Activated CD8-positive, alpha-beta T cell treated with anti-CD3 and anti-CD28 coated beads for 36 hours (primary cell): Measurements from ENCODE around the gene FMNL2. TPM values are rescaled to one million over a fixed set of nuclear protein-coding genes. Genes with fewer than 3 reads are reported as not detected.

Experiments used
- ATAC-seq: fragments of 200-7000 bp; cut with Tn5 transposase; one replicate; pipeline ENCODE4 v1.10.0; 2021; ENCODE audit warnings: mild to moderate bottlenecking, moderate library complexity
- CTCF ChIA-PET: fragments of 350-600 bp; sonication (Branson Sonifier 250); formaldehyde crosslinking; loops from one replicate; lab custom pipeline; 2021; ENCODE audit warnings: antibody characterized with exemption; lab: Charles Lee
- POLR2A ChIA-PET: fragments of 350-600 bp; sonication (Branson Sonifier 250); formaldehyde crosslinking; loops from one replicate; lab custom pipeline; 2021; ENCODE audit warnings: antibody characterized with exemption; lab: Charles Lee
- DNase-seq: peaks from one replicate; pipeline ENCODE4 v3.0.0-alpha.2; 2020
- H3K27ac Mint-ChIP-seq: one replicate; pipeline ENCODE4 v1.8.0; 2021; ENCODE audit warnings: mild to moderate bottlenecking, mixed read lengths
- H3K27me3 Mint-ChIP-seq: one replicate; pipeline ENCODE4 v1.8.0; 2021; ENCODE audit warnings: mixed read lengths
- H3K36me3 Mint-ChIP-seq: one replicate; pipeline ENCODE4 v1.8.0; 2021; ENCODE audit warnings: low read depth, mixed read lengths
- H3K4me1 Mint-ChIP-seq: one replicate; pipeline ENCODE4 v1.8.0; 2021; ENCODE audit warnings: low read depth, mixed read lengths
- H3K4me3 Mint-ChIP-seq: one replicate; pipeline ENCODE4 v1.8.0; 2021; ENCODE audit warnings: mild to moderate bottlenecking, moderate library complexity, mixed read lengths
- H3K9me3 Mint-ChIP-seq: one replicate; pipeline ENCODE4 v1.8.0; 2021; ENCODE audit warnings: mixed read lengths
- CTCF ChIP-seq: fragments of 200-600 bp; IDR thresholded peaks from one replicate; pipeline ENCODE4 v1.8.0; 2022; ENCODE audit warnings: antibody characterized with exemption, mild to moderate bottlenecking
- intact Hi-C: fragments of 100-400 bp; cut with micrococcal nuclease; formaldehyde crosslinking; loops from one replicate; pipeline ENCODE4 v1.10.0; 2022
- total RNA-seq, 2 experiments: library from RNA; stranded (reverse); gene quantifications; one replicate each; pipeline ENCODE4 v1.2.3, GENCODE V29; 2021

Gene FMNL2
- total RNA-seq, 2 experiments from 2014 or later = 1.1 TPM

GRCh38 chr2:152569186-152569585 is 234.2 kb downstream of the FMNL2 start:
- Mint-ChIP-seq H3K27ac (no peak overlapping the region), H3K36me3 (no peaks in the 10 kb centered on the region), H3K4me3 (no peak overlapping the region), H3K4me1 (peaks cover 6% of the 10 kb centered on the region), H3K9me3 (no peaks in the 10 kb centered on the region), H3K27me3 (peaks cover 6% of the 10 kb centered on the region)
- intact Hi-C loops = no loop called here
- TF ChIP-seq CTCF = no peak
- CTCF ChIA-PET = interaction anchor here (0.8 to 1.9 kb wide), 2 partner anchors 20 to 66 kb away, joined by 3 to 5 read pairs; no protein-coding TSS in a partner anchor
- DNase-seq (no peak), ATAC-seq (no peak)
- POLR2A ChIA-PET = no interaction called here

GRCh38 chr2:152571048-152571766 is 236.2 kb downstream of the FMNL2 start:
- H3K4me1 Mint-ChIP-seq = peaks cover 6% of the 10 kb centered on the region
- no peaks in the 10 kb centered on the region for H3K36me3 Mint-ChIP-seq
- H3K4me3 Mint-ChIP-seq = no peak overlapping the region
- DNase-seq (no peak), ATAC-seq (no peak)
- intact Hi-C loops = no loop called here
- no peak overlapping the region for H3K27ac Mint-ChIP-seq
- H3K27me3 Mint-ChIP-seq = peaks cover 8% of the 10 kb centered on the region
- CTCF ChIA-PET = interaction anchor here (0.6 kb wide), 1 partner anchor 366 kb away, joined by 3 read pairs; no protein-coding TSS in a partner anchor
- no peaks in the 10 kb centered on the region for H3K9me3 Mint-ChIP-seq
- POLR2A ChIA-PET = no interaction called here
- no peak for TF ChIP-seq CTCF

- intact Hi-C loops = no loop called here
- ATAC-seq (no peak), DNase-seq (no peak)
- no peaks in the 10 kb centered on the region for H3K9me3 Mint-ChIP-seq
- TF ChIP-seq CTCF = no peak
- peaks cover 5% of the 10 kb centered on the region for H3K27me3 Mint-ChIP-seq
- ChIA-PET POLR2A (no interaction called here), CTCF (interaction anchor here (0.6 to 1.5 kb wide), 2 partner anchors 367 to 395 kb away, joined by 3 to 4 read pairs; no protein-coding TSS in a partner anchor)
- no peak overlapping the region for H3K27ac Mint-ChIP-seq
- H3K36me3 Mint-ChIP-seq = no peaks in the 10 kb centered on the region
- H3K4me3 Mint-ChIP-seq = no peak overlapping the region
- H3K4me1 Mint-ChIP-seq = peaks cover 6% of the 10 kb centered on the region
Measured at GRCh38 chr2:152572031-152572430, 237.1 kb downstream of the FMNL2 start.

GRCh38 chr2:152573168-152573567 is 238.2 kb downstream of the FMNL2 start:
- Mint-ChIP-seq H3K36me3 (no peaks in the 10 kb centered on the region), H3K4me1 (peaks cover 6% of the 10 kb centered on the region), H3K27ac (no peak overlapping the region), H3K4me3 (no peak overlapping the region), H3K9me3 (no peaks in the 10 kb centered on the region), H3K27me3 (peaks cover 5% of the 10 kb centered on the region)
- TF ChIP-seq CTCF = no peak
- intact Hi-C loops = no loop called here
- DNase-seq (peak; percentile 75), ATAC-seq (peak; percentile 96)
- ChIA-PET CTCF (interaction anchor here (0.8 to 1.5 kb wide), 2 partner anchors 397 to 547 kb away, joined by 3 to 4 read pairs; no protein-coding TSS in a partner anchor), POLR2A (no interaction called here)

- no peak for ATAC-seq
- DNase-seq = no peak
- H3K36me3 Mint-ChIP-seq = no peaks in the 10 kb centered on the region
- H3K4me1 Mint-ChIP-seq = peaks cover 5% of the 10 kb centered on the region
- no peak overlapping the region for H3K27ac Mint-ChIP-seq
- no peak for TF ChIP-seq CTCF
- H3K9me3 Mint-ChIP-seq = no peaks in the 10 kb centered on the region
- ChIA-PET CTCF (no interaction called here), POLR2A (no interaction called here)
- H3K27me3 Mint-ChIP-seq = peaks cover 2% of the 10 kb centered on the region
- H3K4me3 Mint-ChIP-seq = no peak overlapping the region
- intact Hi-C loops = no loop called here
Measured at GRCh38 chr2:152577579-152577978, 242.6 kb downstream of the FMNL2 start.
